Naive B cell (primary cell): ENCODE measurements around the gene DEFB131A. TPM values are rescaled to one million over a fixed set of nuclear protein-coding genes. Genes with fewer than 3 reads are reported as not detected.
A peak's percentile ranks its signal among the peaks of the same experiment; 100 is the strongest.
"Not testable (repeated sequence)": the region's sequence is repeated elsewhere in the genome, so short reads cannot be mapped to it uniquely, and the experiment has no call there.

Source experiments
- ATAC-seq, 2 donors: fragments of 150-1000 bp; cut with Tn5 transposase; 2 replicates each; pipeline ENCODE4 v1.10.0; 2021; ENCODE audit warnings: low read depth in 2 of 2, mild to moderate bottlenecking in 2 of 2, moderate library complexity in 2 of 2
- DNase-seq: peaks from one replicate; pipeline ENCODE4 v3.0.0; 2022
- H3K27ac Mint-ChIP-seq, 6 donors: one replicate each; pipeline ENCODE4 v1.8.0; 2020 to 2022; ENCODE audit warnings: mild to moderate bottlenecking in 6 of 6, mixed read lengths in 6 of 6, moderate library complexity in 5 of 6, inconsistent platforms in 2 of 6
- H3K27me3 Mint-ChIP-seq, 3 donors: one replicate each; pipeline ENCODE4 v1.8.0; 2021 to 2022; ENCODE audit warnings: mixed read lengths in 3 of 3, mild to moderate bottlenecking in 1 of 3
- H3K36me3 Mint-ChIP-seq, 2 donors: one replicate each; pipeline ENCODE4 v1.8.0; 2020 to 2022; ENCODE audit warnings: mixed read lengths in 2 of 2, inconsistent platforms in 1 of 2, mild to moderate bottlenecking in 1 of 2
- H3K4me1 Mint-ChIP-seq, 3 donors: one replicate each; pipeline ENCODE4 v1.8.0; 2020 to 2022; ENCODE audit warnings: mixed read lengths in 3 of 3, inconsistent platforms in 1 of 3, mild to moderate bottlenecking in 1 of 3, moderate library complexity in 1 of 3
- H3K4me3 Mint-ChIP-seq, 8 donors: one replicate each; pipeline ENCODE4 v1.8.0; 2020 to 2022; ENCODE audit warnings: mild to moderate bottlenecking in 8 of 8, mixed read lengths in 8 of 8, moderate library complexity in 8 of 8, inconsistent platforms in 2 of 8
- H3K9me3 Mint-ChIP-seq, 7 donors: one replicate each; pipeline ENCODE4 v1.8.0; 2020 to 2022; ENCODE audit warnings: mixed read lengths in 7 of 7, mild to moderate bottlenecking in 5 of 7, inconsistent platforms in 2 of 7, moderate library complexity in 1 of 7
- polyA plus RNA-seq, 6 donors: library from polyadenylated mRNA; unstranded; fragments of 300-500 nt; fragmentation: Illumina TruSeq; gene quantifications; one replicate each; pipeline ENCODE4 v1.2.3, GENCODE V29; 2021; ENCODE audit warnings: low read depth in 6 of 6

DEFB131A gene
- not detected for polyA plus RNA-seq

- H3K27ac Mint-ChIP-seq, H3K4me3 Mint-ChIP-seq, ATAC-seq, H3K27me3 Mint-ChIP-seq, DNase-seq, H3K4me1 Mint-ChIP-seq, H3K36me3 Mint-ChIP-seq, H3K9me3 Mint-ChIP-seq: not testable (repeated sequence)
Measured at GRCh38 chr4:9444114-9444513, at the start of gene DEFB131A. DEFB131A (plus strand) TSS chr4:9444414; CDS start chr4:9444534, 120 bp downstream.

- not testable (repeated sequence) for H3K4me3 Mint-ChIP-seq, ATAC-seq, H3K4me1 Mint-ChIP-seq, H3K27ac Mint-ChIP-seq, DNase-seq, H3K36me3 Mint-ChIP-seq, H3K27me3 Mint-ChIP-seq
- H3K9me3 Mint-ChIP-seq = peaks cover 0 to 11% (median 0%) of the 10 kb centered on the region in 7 donors
Measured at GRCh38 chr4:9405774-9406173, 38.4 kb upstream of the DEFB131A start.

GRCh38 chr4:9406491-9406890 is 37.7 kb upstream of the DEFB131A start:
- H3K9me3 Mint-ChIP-seq = peaks cover 0 to 11% (median 0%) of the 10 kb centered on the region in 7 donors
- ATAC-seq, H3K4me1 Mint-ChIP-seq, DNase-seq, H3K27me3 Mint-ChIP-seq, H3K27ac Mint-ChIP-seq, H3K36me3 Mint-ChIP-seq: not testable (repeated sequence)
- peak overlapping the region in 1 of 8 donors; percentile 40 for H3K4me3 Mint-ChIP-seq

GRCh38 chr4:9409793-9410192 is 34.4 kb upstream of the DEFB131A start:
- Mint-ChIP-seq H3K4me3 (no peak overlapping the region), H3K9me3 (peaks cover 0 to 34% (median 9%) of the 10 kb centered on the region in 7 donors), H3K4me1 (no peaks in the 10 kb centered on the region), H3K27me3 (peaks cover 0 to 5% (median 0%) of the 10 kb centered on the region in 3 donors), H3K27ac (no peak overlapping the region), H3K36me3 (peaks cover 0 to 9% of the 10 kb centered on the region in 2 donors)
- ATAC-seq = no peak
- DNase-seq = no peak

- not testable (repeated sequence) for H3K4me1 Mint-ChIP-seq, H3K27me3 Mint-ChIP-seq, H3K27ac Mint-ChIP-seq, DNase-seq, H3K36me3 Mint-ChIP-seq, H3K4me3 Mint-ChIP-seq
- ATAC-seq = peak in 1 of 2 donors; percentile 27
- peaks cover 0 to 21% (median 7%) of the 10 kb centered on the region in 7 donors for H3K9me3 Mint-ChIP-seq
Measured at GRCh38 chr4:9421884-9422455, 22.2 kb upstream of the DEFB131A start.

GRCh38 chr4:9425916-9426315 is 18.3 kb upstream of the DEFB131A start:
- not testable (repeated sequence) for H3K4me1 Mint-ChIP-seq, DNase-seq, H3K27ac Mint-ChIP-seq, H3K27me3 Mint-ChIP-seq, H3K36me3 Mint-ChIP-seq, ATAC-seq, H3K9me3 Mint-ChIP-seq, H3K4me3 Mint-ChIP-seq

GRCh38 chr4:9430061-9430460 is 14.2 kb upstream of the DEFB131A start:
- H3K36me3 Mint-ChIP-seq, H3K27me3 Mint-ChIP-seq, ATAC-seq, H3K4me3 Mint-ChIP-seq, H3K27ac Mint-ChIP-seq, H3K9me3 Mint-ChIP-seq, H3K4me1 Mint-ChIP-seq, DNase-seq: not testable (repeated sequence)

- ATAC-seq, H3K27ac Mint-ChIP-seq, DNase-seq, H3K9me3 Mint-ChIP-seq, H3K36me3 Mint-ChIP-seq, H3K27me3 Mint-ChIP-seq, H3K4me3 Mint-ChIP-seq: not testable (repeated sequence)
- peaks cover 0 to 12% (median 5%) of the 10 kb centered on the region in 3 donors for H3K4me1 Mint-ChIP-seq
Measured at GRCh38 chr4:9433320-9433719, 10.9 kb upstream of the DEFB131A start.

GRCh38 chr4:9436728-9437127 is 7.5 kb upstream of the DEFB131A start:
- H3K9me3 Mint-ChIP-seq, H3K27ac Mint-ChIP-seq, DNase-seq: not testable (repeated sequence)

GRCh38 chr4:9442355-9442754 is 1.9 kb upstream of the DEFB131A start:
- ATAC-seq, DNase-seq, H3K27ac Mint-ChIP-seq, H3K27me3 Mint-ChIP-seq, H3K4me3 Mint-ChIP-seq, H3K4me1 Mint-ChIP-seq, H3K9me3 Mint-ChIP-seq, H3K36me3 Mint-ChIP-seq: not testable (repeated sequence)

More at GRCh38 chr4:9436728-9437127, 7.5 kb upstream of the DEFB131A start:
- H3K4me1 Mint-ChIP-seq = peaks cover 0 to 12% (median 5%) of the 10 kb centered on the region in 3 donors
- not testable (repeated sequence) for H3K27me3 Mint-ChIP-seq, H3K36me3 Mint-ChIP-seq, H3K4me3 Mint-ChIP-seq
- peak in 1 of 2 donors; percentile 71 for ATAC-seq

GRCh38 chr4:9444681-9445080 is 467 bp downstream of the DEFB131A start:
- H3K27me3 Mint-ChIP-seq, H3K4me3 Mint-ChIP-seq, H3K9me3 Mint-ChIP-seq, ATAC-seq, H3K36me3 Mint-ChIP-seq, H3K4me1 Mint-ChIP-seq, H3K27ac Mint-ChIP-seq, DNase-seq: not testable (repeated sequence)

GRCh38 chr4:9452251-9452650 is 8.0 kb downstream of the DEFB131A start:
- not testable (repeated sequence) for DNase-seq, H3K4me3 Mint-ChIP-seq, H3K27me3 Mint-ChIP-seq, H3K9me3 Mint-ChIP-seq, H3K36me3 Mint-ChIP-seq, H3K4me1 Mint-ChIP-seq, ATAC-seq, H3K27ac Mint-ChIP-seq

- not testable (repeated sequence) for H3K27me3 Mint-ChIP-seq, ATAC-seq, H3K4me3 Mint-ChIP-seq, H3K9me3 Mint-ChIP-seq, DNase-seq, H3K4me1 Mint-ChIP-seq, H3K27ac Mint-ChIP-seq, H3K36me3 Mint-ChIP-seq
Measured at GRCh38 chr4:9454284-9454683, 10.1 kb downstream of the DEFB131A start.

- H3K9me3 Mint-ChIP-seq, H3K4me3 Mint-ChIP-seq, ATAC-seq, DNase-seq, H3K36me3 Mint-ChIP-seq, H3K27me3 Mint-ChIP-seq, H3K4me1 Mint-ChIP-seq, H3K27ac Mint-ChIP-seq: not testable (repeated sequence)
Measured at GRCh38 chr4:9455046-9455445, 10.8 kb downstream of the DEFB131A start.

GRCh38 chr4:9479466-9479865 is 35.3 kb downstream of the DEFB131A start:
- DNase-seq, H3K36me3 Mint-ChIP-seq, H3K9me3 Mint-ChIP-seq, H3K4me3 Mint-ChIP-seq, H3K27ac Mint-ChIP-seq, H3K4me1 Mint-ChIP-seq, ATAC-seq: not testable (repeated sequence)
- H3K27me3 Mint-ChIP-seq = peaks cover 0 to 15% (median 8%) of the 10 kb centered on the region in 3 donors
